ENCODE results near the gene BABAM2. TPM values are rescaled to one million over a fixed set of nuclear protein-coding genes. Genes with fewer than 3 reads are reported as not detected.

BABAM2 gene
- total RNA-seq, 1 experiment from 2014 or later, result 46.1 TPM

DNA sequence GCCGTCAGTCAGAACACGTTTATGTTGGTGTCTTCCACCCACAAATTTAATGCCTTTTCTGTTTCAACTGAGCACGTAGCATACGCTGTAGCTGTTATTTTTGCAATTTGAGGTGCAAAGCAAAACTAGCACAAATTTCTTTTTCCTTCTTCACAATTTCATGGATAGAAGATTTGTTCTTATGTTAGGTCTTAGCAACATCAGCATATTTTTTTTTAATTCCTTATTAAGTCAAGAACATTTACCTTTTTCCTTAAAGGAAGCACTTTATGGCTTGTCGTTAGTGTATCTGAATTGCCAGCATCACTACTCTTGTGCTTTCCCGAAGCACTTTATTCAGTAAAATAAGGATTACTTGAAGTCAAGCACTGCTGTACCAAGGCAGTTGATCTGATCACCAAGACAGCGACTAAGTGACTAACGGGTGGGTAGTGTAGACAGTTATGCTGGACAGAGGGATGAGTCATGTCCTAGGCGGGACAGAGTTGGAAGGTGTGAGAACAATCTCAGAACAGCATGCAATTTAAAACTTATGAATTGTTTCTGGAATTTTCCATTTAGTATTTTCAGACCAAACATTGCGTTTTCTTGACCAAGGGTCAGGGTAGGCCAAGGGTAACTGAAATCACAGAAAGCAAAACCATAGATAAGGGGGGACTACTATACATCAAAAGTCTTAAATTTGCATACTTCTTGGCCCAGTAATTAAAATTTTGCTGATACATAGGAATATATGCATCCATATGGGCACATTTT is 13.3 kb downstream of the BABAM2 start:
- no TSS peak for BruUV-seq (replicated peaks)
- H3K36me3 ChIP-seq (ENCODE audit: low read depth), result peaks cover 12% of the 10 kb centered on the region
- POLR2A ChIA-PET (ENCODE audit: unreplicated experiment), result no interaction called here
- no peaks in the 10 kb centered on the region for H3K27me3 ChIP-seq (ENCODE audit: insufficient read depth, low read depth)
- H2AFZ ChIP-seq, result no peak overlapping the region
- no peak overlapping the region for H3K27ac ChIP-seq
- no peaks in the 10 kb centered on the region; the same call in 1 of the 2 replicates for H3F3A ChIP-seq (ENCODE audit: insufficient read depth, low read depth)
- H3K79me2 ChIP-seq (ENCODE audit: low read depth), result peaks cover 19% of the 10 kb centered on the region; the same call in 1 of the 2 replicates
- CTCF ChIA-PET, result no interaction called here
- TF ChIP-seq, protein P1, sequence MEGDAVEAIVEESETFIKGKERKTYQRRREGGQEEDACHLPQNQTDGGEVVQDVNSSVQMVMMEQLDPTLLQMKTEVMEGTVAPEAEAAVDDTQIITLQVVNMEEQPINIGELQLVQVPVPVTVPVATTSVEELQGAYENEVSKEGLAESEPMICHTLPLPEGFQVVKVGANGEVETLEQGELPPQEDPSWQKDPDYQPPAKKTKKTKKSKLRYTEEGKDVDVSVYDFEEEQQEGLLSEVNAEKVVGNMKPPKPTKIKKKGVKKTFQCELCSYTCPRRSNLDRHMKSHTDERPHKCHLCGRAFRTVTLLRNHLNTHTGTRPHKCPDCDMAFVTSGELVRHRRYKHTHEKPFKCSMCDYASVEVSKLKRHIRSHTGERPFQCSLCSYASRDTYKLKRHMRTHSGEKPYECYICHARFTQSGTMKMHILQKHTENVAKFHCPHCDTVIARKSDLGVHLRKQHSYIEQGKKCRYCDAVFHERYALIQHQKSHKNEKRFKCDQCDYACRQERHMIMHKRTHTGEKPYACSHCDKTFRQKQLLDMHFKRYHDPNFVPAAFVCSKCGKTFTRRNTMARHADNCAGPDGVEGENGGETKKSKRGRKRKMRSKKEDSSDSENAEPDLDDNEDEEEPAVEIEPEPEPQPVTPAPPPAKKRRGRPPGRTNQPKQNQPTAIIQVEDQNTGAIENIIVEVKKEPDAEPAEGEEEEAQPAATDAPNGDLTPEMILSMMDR (conservative IDR thresholded peaks at IDR 0.05), result no peak
- TF ChIP-seq EZH2 (IDR thresholded peaks at IDR 0.05; ENCODE audit: low read depth), result no peak
- no peak overlapping the region for H3K4me2 ChIP-seq
- H3K9me2 ChIP-seq (ENCODE audit: insufficient read depth), result no peaks in the 10 kb centered on the region
- no peak for DNase-seq
- intact Hi-C loops (cut with micrococcal nuclease; ENCODE audit: unreplicated experiment), result no loop called here
- no peaks in the 10 kb centered on the region for H4K20me1 ChIP-seq (ENCODE audit: insufficient read depth)
- no peaks in the 10 kb centered on the region for H3K9me3 ChIP-seq (ENCODE audit: insufficient read depth, low read depth)
- H3K4me3 ChIP-seq, result no peak overlapping the region
- no peaks in the 10 kb centered on the region for H3K4me1 ChIP-seq (replicated peaks; ENCODE audit: insufficient read depth)

DNA sequence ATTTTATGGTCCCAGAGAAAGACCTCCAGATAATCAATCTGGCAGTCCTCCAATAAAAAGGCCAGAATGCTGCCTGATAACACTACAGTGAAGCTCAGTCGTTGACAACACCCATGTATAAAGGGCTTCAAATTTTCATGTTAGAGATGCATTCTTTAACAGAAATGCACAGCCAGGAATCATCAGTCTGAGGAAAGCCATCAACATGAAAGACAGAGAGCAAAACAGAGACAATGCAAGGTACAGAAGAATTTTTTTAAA is 13.8 kb downstream of the BABAM2 start:
- no peaks in the 10 kb centered on the region for H3K4me1 ChIP-seq (replicated peaks; ENCODE audit: insufficient read depth)
- H3K27ac ChIP-seq, result no peak overlapping the region
- peaks cover 7% of the 10 kb centered on the region for H3K36me3 ChIP-seq (ENCODE audit: low read depth)
- H4K20me1 ChIP-seq (ENCODE audit: insufficient read depth), result no peaks in the 10 kb centered on the region
- no peaks in the 10 kb centered on the region for H3K9me3 ChIP-seq (ENCODE audit: insufficient read depth, low read depth)
- TF ChIP-seq EZH2 (IDR thresholded peaks at IDR 0.05; ENCODE audit: low read depth), result no peak
- TF ChIP-seq, protein P1 (conservative IDR thresholded peaks at IDR 0.05), result no peak
- peaks cover 19% of the 10 kb centered on the region; the same call in 1 of the 2 replicates for H3K79me2 ChIP-seq (ENCODE audit: low read depth)
- H2AFZ ChIP-seq, result no peak overlapping the region
- no peak for DNase-seq
- H3F3A ChIP-seq (ENCODE audit: insufficient read depth, low read depth), result no peaks in the 10 kb centered on the region; the same call in 1 of the 2 replicates
- H3K9me2 ChIP-seq (ENCODE audit: insufficient read depth), result no peaks in the 10 kb centered on the region
- ChIA-PET CTCF (no interaction called here), POLR2A (ENCODE audit: unreplicated experiment) (no interaction called here)
- intact Hi-C loops (cut with micrococcal nuclease; ENCODE audit: unreplicated experiment), result no loop called here
- H3K4me3 ChIP-seq, result no peak overlapping the region
- no peaks in the 10 kb centered on the region for H3K27me3 ChIP-seq (ENCODE audit: insufficient read depth, low read depth)
- no TSS peak for BruUV-seq (replicated peaks)
- H3K4me2 ChIP-seq, result no peak overlapping the region

DNA sequence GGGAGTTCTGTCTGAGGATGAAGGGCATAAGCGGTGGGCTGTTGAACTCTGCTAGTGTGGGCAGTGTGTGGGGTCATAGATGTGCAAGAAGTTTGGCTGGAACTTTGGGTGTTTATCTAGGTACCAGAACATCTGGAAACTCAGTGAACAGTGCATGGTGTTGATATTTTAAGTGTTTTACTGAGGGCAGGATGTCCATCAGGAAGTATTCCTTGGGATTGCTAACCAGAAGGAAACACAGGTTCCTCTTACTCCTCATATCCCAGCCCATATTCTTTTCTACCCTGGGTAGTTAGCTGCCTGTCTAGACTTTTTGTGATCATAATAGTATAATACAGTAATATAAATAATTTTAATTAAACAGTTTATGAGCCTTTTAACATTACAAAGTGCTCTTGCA is 15.5 kb downstream of the BABAM2 start:
- H4K20me1 ChIP-seq (ENCODE audit: insufficient read depth), result no peaks in the 10 kb centered on the region
- peaks cover 7% of the 10 kb centered on the region for H3K36me3 ChIP-seq (ENCODE audit: low read depth)
- no peaks in the 10 kb centered on the region for H3K4me1 ChIP-seq (replicated peaks; ENCODE audit: insufficient read depth)
- TF ChIP-seq, protein P1 (conservative IDR thresholded peaks at IDR 0.05), result no peak
- TF ChIP-seq EZH2 (IDR thresholded peaks at IDR 0.05; ENCODE audit: low read depth), result no peak
- DNase-seq, result no peak
- H3F3A ChIP-seq (ENCODE audit: insufficient read depth, low read depth), result no peaks in the 10 kb centered on the region; the same call in 1 of the 2 replicates
- H3K9me2 ChIP-seq (ENCODE audit: insufficient read depth), result no peaks in the 10 kb centered on the region
- H3K79me2 ChIP-seq (ENCODE audit: low read depth), result peaks cover 19% of the 10 kb centered on the region; the same call in 1 of the 2 replicates
- H2AFZ ChIP-seq, result no peak overlapping the region
- no peak overlapping the region for H3K27ac ChIP-seq
- intact Hi-C loops (cut with micrococcal nuclease; ENCODE audit: unreplicated experiment), result no loop called here
- ChIA-PET POLR2A (ENCODE audit: unreplicated experiment) (no interaction called here), CTCF (no interaction called here)
- no peaks in the 10 kb centered on the region for H3K27me3 ChIP-seq (ENCODE audit: insufficient read depth, low read depth)
- H3K4me3 ChIP-seq, result no peak overlapping the region
- H3K9me3 ChIP-seq (ENCODE audit: insufficient read depth, low read depth), result no peaks in the 10 kb centered on the region
- no peak overlapping the region for H3K4me2 ChIP-seq
- BruUV-seq (replicated peaks), result no TSS peak
